SK-N-SH treated with all-trans-retinoic acid at 6 μM for 48 hours (cell line): ENCODE results near the gene GABARAP.
"Not testable (repeated sequence)": the region's sequence is repeated elsewhere in the genome, so short reads cannot be mapped to it uniquely, and the experiment has no call there.

Experiments used
- ATAC-seq: fragments of 200-7000 bp; cut with Tn5 transposase; 3 replicates; pipeline ENCODE4 v1.9.1; 2020; ENCODE audit warnings: mild to moderate bottlenecking, moderate library complexity
- ARNTL ChIP-seq: fragments of 450-650 bp; formaldehyde crosslinking; IDR thresholded peaks from 2 replicates; pipeline ENCODE4 v1.5.0; 2020; ENCODE audit warnings: low read depth, mild to moderate bottlenecking, moderate library complexity, borderline replicate concordance
- BACH2 ChIP-seq: fragments of 250-450 bp; sonication (Bioruptor Pico); IDR thresholded peaks from 2 replicates; pipeline ENCODE4 v1.9.0; 2021; ENCODE audit warnings: mild to moderate bottlenecking, borderline replicate concordance
- CREB5 ChIP-seq: fragments of 250-450 bp; sonication (Bioruptor Pico); IDR thresholded peaks from 2 replicates; pipeline ENCODE4 v1.5.1; 2020; ENCODE audit warnings: low read depth, mild to moderate bottlenecking, moderate library complexity
- CSDC2 ChIP-seq: fragments of 250-450 bp; sonication (Bioruptor Pico); IDR thresholded peaks from 2 replicates; pipeline ENCODE4 v1.5.0; 2020; ENCODE audit warnings: mild to moderate bottlenecking, moderate library complexity
- ESRRG ChIP-seq: fragments of 250-450 bp; sonication (Bioruptor Pico); IDR thresholded peaks from 2 replicates; pipeline ENCODE4 v1.6.1; 2021; ENCODE audit warnings: mild to moderate bottlenecking
- GLIS3 ChIP-seq: fragments of 250-450 bp; sonication (Bioruptor Pico); IDR thresholded peaks from 2 replicates; pipeline ENCODE4 v1.5.0; 2020; ENCODE audit warnings: mild to moderate bottlenecking, moderate library complexity
- ISL1 ChIP-seq: fragments of 250-450 bp; sonication (Bioruptor Pico); IDR thresholded peaks from 2 replicates; pipeline ENCODE4 v2.1.2; 2022; ENCODE audit warnings: mild to moderate bottlenecking, moderate library complexity
- OSR1 ChIP-seq: fragments of 250-450 bp; sonication (Bioruptor Pico); IDR thresholded peaks from 2 replicates; pipeline ENCODE4 v1.8.0; 2022; ENCODE audit warnings: moderate library complexity, mild to moderate bottlenecking, inconsistent platforms
- PATZ1 ChIP-seq: fragments of 250-450 bp; sonication (Bioruptor Pico); IDR thresholded peaks from 2 replicates; pipeline ENCODE4 v1.8.0; 2020; ENCODE audit warnings: mild to moderate bottlenecking, moderate library complexity, borderline replicate concordance
- POU6F1 ChIP-seq: fragments of 250-450 bp; sonication (Bioruptor Pico); IDR thresholded peaks from 2 replicates; pipeline ENCODE4 v1.8.0; 2021; ENCODE audit warnings: low read depth, mild to moderate bottlenecking, moderate library complexity, borderline replicate concordance
- PPARA ChIP-seq: fragments of 250-450 bp; sonication (Bioruptor Pico); IDR thresholded peaks from 2 replicates; pipeline ENCODE4 v1.5.0; 2020; ENCODE audit warnings: mild to moderate bottlenecking, borderline replicate concordance
- RARB ChIP-seq: fragments of 250-450 bp; sonication (Bioruptor Pico); IDR thresholded peaks from 2 replicates; pipeline ENCODE4 v1.8.0; 2021; ENCODE audit warnings: mild to moderate bottlenecking, moderate library complexity
- TCF4 ChIP-seq: fragments of 250-450 bp; sonication (Bioruptor Pico); IDR thresholded peaks from 2 replicates; pipeline ENCODE4 v1.8.0; 2021; ENCODE audit warnings: mild to moderate bottlenecking, moderate library complexity, borderline replicate concordance
- TOX ChIP-seq: fragments of 250-450 bp; sonication (Bioruptor Pico); IDR thresholded peaks from 2 replicates; pipeline ENCODE4 v1.8.0; 2021; ENCODE audit warnings: mild to moderate bottlenecking, moderate library complexity, borderline replicate concordance
- TSHZ2 ChIP-seq: fragments of 250-450 bp; sonication (Bioruptor Pico); IDR thresholded peaks from 2 replicates; pipeline ENCODE4 v1.5.0; 2020; ENCODE audit warnings: mild to moderate bottlenecking, moderate library complexity
- ZC3H10 ChIP-seq: fragments of 250-450 bp; sonication (Bioruptor Pico); IDR thresholded peaks from 2 replicates; pipeline ENCODE4 v1.5.1; 2021; ENCODE audit warnings: mild to moderate bottlenecking, moderate library complexity
- ZFP3 ChIP-seq: fragments of 250-450 bp; sonication (Bioruptor Pico); IDR thresholded peaks from 2 replicates; pipeline ENCODE4 v1.5.0; 2020; ENCODE audit warnings: mild to moderate bottlenecking, moderate library complexity
- ZNF565 ChIP-seq: fragments of 450-650 bp; formaldehyde crosslinking; conservative IDR thresholded peaks from 2 replicates; pipeline ENCODE4 v1.5.0; 2020; ENCODE audit warnings: low read depth, mild to moderate bottlenecking, moderate library complexity
- ZNF70 ChIP-seq: fragments of 450-650 bp; formaldehyde crosslinking; IDR thresholded peaks from 2 replicates; pipeline ENCODE4 v1.5.0; 2020; ENCODE audit warnings: mild to moderate bottlenecking, moderate library complexity
- ZNF8 ChIP-seq: fragments of 450-650 bp; formaldehyde crosslinking; IDR thresholded peaks from 2 replicates; pipeline ENCODE4 v1.5.0; 2020; ENCODE audit warnings: mild to moderate bottlenecking, moderate library complexity

The GABARAP gene

GRCh38 chr17:7248796-7249195, 6.5 kb upstream of the GABARAP start:
- no peak for ATAC-seq
- TF ChIP-seq ARNTL = no peak
- no peak for TF ChIP-seq GLIS3 (CRISPR knock-in tag)
- no peak for TF ChIP-seq ZNF565 (CRISPR knock-in tag)
- no peak for TF ChIP-seq BACH2 (CRISPR knock-in tag)
- TF ChIP-seq ZC3H10 = no peak
- no peak for TF ChIP-seq RARB
- no peak for TF ChIP-seq ISL1 (CRISPR knock-in tag)
- TF ChIP-seq TSHZ2 (CRISPR knock-in tag) = no peak
- TF ChIP-seq PATZ1 (CRISPR knock-in tag) = no peak
- no peak for TF ChIP-seq CREB5
- TF ChIP-seq POU6F1 (CRISPR knock-in tag) = no peak
- TF ChIP-seq ESRRG (CRISPR knock-in tag) = no peak
- no peak for TF ChIP-seq ZFP3
- TF ChIP-seq TOX (CRISPR knock-in tag) = no peak

GRCh38 chr17:7246779-7247178, 4.5 kb upstream of the GABARAP start:
- TF ChIP-seq ESRRG (CRISPR knock-in tag) = no peak
- no peak for TF ChIP-seq CSDC2 (CRISPR knock-in tag)
- no peak for TF ChIP-seq POU6F1 (CRISPR knock-in tag)
- TF ChIP-seq RARB = no peak
- TF ChIP-seq BACH2 (CRISPR knock-in tag) = no peak
- TF ChIP-seq GLIS3 (CRISPR knock-in tag) = no peak
- TF ChIP-seq ZC3H10 = no peak
- TF ChIP-seq TCF4 = no peak
- TF ChIP-seq TOX (CRISPR knock-in tag) = no peak
- no peak for TF ChIP-seq ISL1 (CRISPR knock-in tag)
- TF ChIP-seq PPARA (CRISPR knock-in tag) = no peak
- no peak for TF ChIP-seq TSHZ2 (CRISPR knock-in tag)
- TF ChIP-seq ZFP3 = no peak
- no peak for TF ChIP-seq ZNF565 (CRISPR knock-in tag)
- no peak for TF ChIP-seq ZNF70
- TF ChIP-seq ZNF8 (CRISPR knock-in tag) = no peak
- TF ChIP-seq OSR1 (CRISPR knock-in tag) = no peak
- no peak for TF ChIP-seq PATZ1 (CRISPR knock-in tag)
- no peak for TF ChIP-seq ARNTL
- TF ChIP-seq, all 23 proteins: peak for 0
- ATAC-seq = no peak

- not testable (repeated sequence) for ATAC-seq
These were observed 1.6 kb upstream of the GABARAP start for GRCh38 chr17:7243838-7244237.
